ENCODE data around the gene RHOA.

The RHOA gene

GRCh38 chr3:49362561-49362960 is 49.2 kb downstream of the RHOA start:
- H3K9ac ChIP-seq (ENCODE audit: low read length), result no peak overlapping the region
- H3K23ac ChIP-seq (ENCODE audit: low read length), result no peak overlapping the region
- peaks cover 11% of the 10 kb centered on the region for H3K79me1 ChIP-seq (ENCODE audit: low read length)
- no peaks in the 10 kb centered on the region for H3K27me3 ChIP-seq (ENCODE audit: insufficient read depth, low read length)
- H3K4me1 ChIP-seq (ENCODE audit: control insufficient read depth in 1 of 2, insufficient read depth in 2 of 2, low read length in 2 of 2), result peaks cover 8 to 13% of the 10 kb centered on the region in 2 experiments
- no peak overlapping the region for H3K4ac ChIP-seq (ENCODE audit: low read depth, low read length)
- WGBS (ENCODE audit: extremely low coverage, insufficient coverage, insufficient read length), result no CpG with 5 or more reads among the region's 3 CpGs
- H4K12ac ChIP-seq (ENCODE audit: low read depth, low read length), result no peak overlapping the region
- no peak overlapping the region for H3K18ac ChIP-seq (ENCODE audit: low read length)
- no peaks in the 10 kb centered on the region for H3K9me3 ChIP-seq (ENCODE audit: insufficient read depth, low read depth, low read length)
- H4K8ac ChIP-seq (ENCODE audit: low read depth, low read length), result no peak overlapping the region
- DNase-seq, result no peak
- peaks cover 59 to 63% of the 10 kb centered on the region in 2 experiments for H3K36me3 ChIP-seq (ENCODE audit: control insufficient read depth in 1 of 2, insufficient read depth in 2 of 2, low read length in 2 of 2)
- no peak overlapping the region for H2AFZ ChIP-seq (ENCODE audit: insufficient read depth, low read length, poor library complexity)
- no peak overlapping the region for H4K91ac ChIP-seq (ENCODE audit: low read depth, low read length)
- H3K14ac ChIP-seq (ENCODE audit: low read length), result no peak overlapping the region
- H3K4me2 ChIP-seq (ENCODE audit: low read length), result no peak overlapping the region
- no peak overlapping the region for H2BK5ac ChIP-seq (ENCODE audit: low read depth, low read length, poor library complexity)
- no peak overlapping the region for H2BK12ac ChIP-seq (ENCODE audit: low read length)
- H3K27ac ChIP-seq (ENCODE audit: low read depth, low read length), result no peak overlapping the region
- H2AK5ac ChIP-seq (ENCODE audit: low read length), result no peak overlapping the region
- H2BK120ac ChIP-seq (ENCODE audit: insufficient read depth, low read length, poor library complexity), result no peak overlapping the region
- H3K79me2 ChIP-seq (ENCODE audit: control insufficient read depth, insufficient read depth, low read length, poor library complexity), result peaks cover 8% of the 10 kb centered on the region
- H3K4me3 ChIP-seq (ENCODE audit: low read depth, low read length), result no peak overlapping the region

GRCh38 chr3:49359623-49360022 is 52.2 kb downstream of the RHOA start:
- WGBS (ENCODE audit: extremely low coverage, insufficient coverage, insufficient read length), result no CpG with 5 or more reads among the region's 2 CpGs
- H3K9ac ChIP-seq (ENCODE audit: low read length), result no peak overlapping the region
- H3K27me3 ChIP-seq (ENCODE audit: insufficient read depth, low read length), result no peaks in the 10 kb centered on the region
- H2BK120ac ChIP-seq (ENCODE audit: insufficient read depth, low read length, poor library complexity), result no peak overlapping the region
- no peak overlapping the region for H3K18ac ChIP-seq (ENCODE audit: low read length)
- H3K27ac ChIP-seq (ENCODE audit: low read depth, low read length), result no peak overlapping the region
- H4K8ac ChIP-seq (ENCODE audit: low read depth, low read length), result no peak overlapping the region
- no peak overlapping the region for H4K12ac ChIP-seq (ENCODE audit: low read depth, low read length)
- peaks cover 50 to 53% of the 10 kb centered on the region in 2 experiments for H3K36me3 ChIP-seq (ENCODE audit: control insufficient read depth in 1 of 2, insufficient read depth in 2 of 2, low read length in 2 of 2)
- H2AFZ ChIP-seq (ENCODE audit: insufficient read depth, low read length, poor library complexity), result no peak overlapping the region
- no peak overlapping the region for H2AK5ac ChIP-seq (ENCODE audit: low read length)
- no peak for DNase-seq
- no peak overlapping the region for H3K23ac ChIP-seq (ENCODE audit: low read length)
- H3K4me3 ChIP-seq (ENCODE audit: low read depth, low read length), result no peak overlapping the region
- H3K79me1 ChIP-seq (ENCODE audit: low read length), result peaks cover 13% of the 10 kb centered on the region
- H3K14ac ChIP-seq (ENCODE audit: low read length), result no peak overlapping the region
- peaks cover 10% of the 10 kb centered on the region for H3K79me2 ChIP-seq (ENCODE audit: control insufficient read depth, insufficient read depth, low read length, poor library complexity)
- H4K91ac ChIP-seq (ENCODE audit: low read depth, low read length), result no peak overlapping the region
- H3K4me2 ChIP-seq (ENCODE audit: low read length), result no peak overlapping the region
- H3K4me1 ChIP-seq (ENCODE audit: control insufficient read depth in 1 of 2, insufficient read depth in 2 of 2, low read length in 2 of 2), result peaks cover 10 to 13% of the 10 kb centered on the region in 2 experiments
- peaks cover 2% of the 10 kb centered on the region for H3K9me3 ChIP-seq (ENCODE audit: insufficient read depth, low read depth, low read length)
- no peak overlapping the region for H2BK12ac ChIP-seq (ENCODE audit: low read length)
- no peak overlapping the region for H2BK5ac ChIP-seq (ENCODE audit: low read depth, low read length, poor library complexity)
- H3K4ac ChIP-seq (ENCODE audit: low read depth, low read length), result no peak overlapping the region

GRCh38 chr3:49358884-49359225 is 52.9 kb downstream of the RHOA start:
- Histone ChIP-seq H3K36me3 (ENCODE audit: control insufficient read depth in 1 of 2, insufficient read depth in 2 of 2, low read length in 2 of 2) (peaks cover 48 to 49% of the 10 kb centered on the region in 2 experiments), H2BK120ac (ENCODE audit: insufficient read depth, low read length, poor library complexity) (peak overlapping the region; percentile 96), H4K8ac (ENCODE audit: low read depth, low read length) (peak overlapping the region; percentile 96), H3K14ac (ENCODE audit: low read length) (peak overlapping the region; percentile 95), H3K4ac (ENCODE audit: low read depth, low read length) (peak overlapping the region; percentile 93), H3K23ac (ENCODE audit: low read length) (no peak overlapping the region), H4K91ac (ENCODE audit: low read depth, low read length) (peak overlapping the region; percentile 95), H3K27ac (ENCODE audit: low read depth, low read length) (peak overlapping the region; percentile 98), H3K18ac (ENCODE audit: low read length) (peak overlapping the region; percentile 94), H2AK5ac (ENCODE audit: low read length) (peak overlapping the region; percentile 90), H3K4me1 (ENCODE audit: control insufficient read depth in 1 of 2, insufficient read depth in 2 of 2, low read length in 2 of 2) (peaks cover 10 to 13% of the 10 kb centered on the region in 2 experiments), H4K12ac (ENCODE audit: low read depth, low read length) (peak overlapping the region; percentile 90), H2AFZ (ENCODE audit: insufficient read depth, low read length, poor library complexity) (peak overlapping the region; percentile 74), H2BK5ac (ENCODE audit: low read depth, low read length, poor library complexity) (peak overlapping the region; percentile 92), H3K79me1 (ENCODE audit: low read length) (peaks cover 13% of the 10 kb centered on the region), H2BK12ac (ENCODE audit: low read length) (peak overlapping the region; percentile 67), H3K4me3 (ENCODE audit: low read depth, low read length) (no peak overlapping the region), H3K9me3 (ENCODE audit: insufficient read depth, low read depth, low read length) (peaks cover 2% of the 10 kb centered on the region), H3K79me2 (ENCODE audit: control insufficient read depth, insufficient read depth, low read length, poor library complexity) (peaks cover 10% of the 10 kb centered on the region), H3K9ac (ENCODE audit: low read length) (peak overlapping the region; percentile 18), H3K27me3 (ENCODE audit: insufficient read depth, low read length) (no peaks in the 10 kb centered on the region), H3K4me2 (ENCODE audit: low read length) (peak overlapping the region; percentile 58)
- no peak for DNase-seq
- WGBS (ENCODE audit: extremely low coverage, insufficient coverage, insufficient read length), result no CpG with 5 or more reads among the region's 3 CpGs

- Histone ChIP-seq H3K4me2 (ENCODE audit: low read length) (peak within 1 kb of the TSS; percentile 58), H3K4ac (ENCODE audit: low read depth, low read length) (peak within 1 kb of the TSS; percentile 93), H2AFZ (ENCODE audit: insufficient read depth, low read length, poor library complexity) (peak within 1 kb of the TSS; percentile 74), H4K8ac (ENCODE audit: low read depth, low read length) (peak within 1 kb of the TSS; percentile 96), H3K4me1 (ENCODE audit: control insufficient read depth in 1 of 2, insufficient read depth in 2 of 2, low read length in 2 of 2) (peaks cover 9 to 10% of the 10 kb centered on the region in 2 experiments), H3K23ac (ENCODE audit: low read length) (no peak within 1 kb of the TSS), H3K27me3 (ENCODE audit: insufficient read depth, low read length) (no peaks in the 10 kb centered on the region), H4K12ac (ENCODE audit: low read depth, low read length) (peak within 1 kb of the TSS; percentile 90), H3K18ac (ENCODE audit: low read length) (peak within 1 kb of the TSS; percentile 94), H2BK5ac (ENCODE audit: low read depth, low read length, poor library complexity) (peak within 1 kb of the TSS; percentile 92), H2BK120ac (ENCODE audit: insufficient read depth, low read length, poor library complexity) (peak within 1 kb of the TSS; percentile 96), H3K14ac (ENCODE audit: low read length) (peak within 1 kb of the TSS; percentile 95), H3K79me1 (ENCODE audit: low read length) (peaks cover 13% of the 10 kb centered on the region), H2AK5ac (ENCODE audit: low read length) (peak within 1 kb of the TSS; percentile 90), H3K27ac (ENCODE audit: low read depth, low read length) (peak within 1 kb of the TSS; percentile 98), H3K9me3 (ENCODE audit: insufficient read depth, low read depth, low read length) (peaks cover 2% of the 10 kb centered on the region), H3K36me3 (ENCODE audit: control insufficient read depth in 1 of 2, insufficient read depth in 2 of 2, low read length in 2 of 2) (peaks cover 43 to 44% of the 10 kb centered on the region in 2 experiments), H2BK12ac (ENCODE audit: low read length) (peak within 1 kb of the TSS; percentile 67), H3K79me2 (ENCODE audit: control insufficient read depth, insufficient read depth, low read length, poor library complexity) (peaks cover 8% of the 10 kb centered on the region), H4K91ac (ENCODE audit: low read depth, low read length) (peak within 1 kb of the TSS; percentile 95), H3K9ac (ENCODE audit: low read length) (peak within 1 kb of the TSS; percentile 43), H3K4me3 (ENCODE audit: low read depth, low read length) (peak within 1 kb of the TSS; percentile 73)
- no CpG with 5 or more reads among the region's 46 CpGs for WGBS (ENCODE audit: extremely low coverage, insufficient coverage, insufficient read length)
- DNase-seq, result peak; percentile 85
Observed at GRCh38 chr3:49358217-49358883, 53.4 kb downstream of the RHOA start, which contains the start of gene GPX1. TSS of gene GPX1 (minus strand) at chr3:49358353. CDS start at chr3:49358278, 75 bp downstream.
